HEK293 (cell line): ENCODE data around the gene UCK2.

Experiments
- CTCF ChIP-seq: fragments of 450-650 bp; formaldehyde crosslinking; IDR thresholded peaks from 2 replicates; pipeline ENCODE4 v1.5.1; 2016; ENCODE audit warnings: missing biosample characterization, missing genetic modification characterization
- GFI1B ChIP-seq: fragments of 450-650 bp; formaldehyde crosslinking; IDR thresholded peaks from 2 replicates; pipeline ENCODE4 v1.5.1; 2016; ENCODE audit warnings: missing biosample characterization, missing genetic modification characterization
- REST ChIP-seq: fragments of 450-650 bp; formaldehyde crosslinking; IDR thresholded peaks from 2 replicates; pipeline ENCODE4 v1.5.1; 2016; ENCODE audit warnings: missing biosample characterization, missing genetic modification characterization
- SCRT2 ChIP-seq: fragments of 450-650 bp; formaldehyde crosslinking; IDR thresholded peaks from 2 replicates; pipeline ENCODE4 v1.5.1; 2016; ENCODE audit warnings: missing biosample characterization, missing genetic modification characterization
- SETDB1 ChIP-seq: IDR thresholded peaks from one replicate; pipeline ENCODE4 v1.6.1; 2017; ENCODE audit warnings: mild to moderate bottlenecking, low read length, moderate library complexity, mixed read lengths; ENCODE audit not compliant: insufficient read length
- ZBTB11 ChIP-seq: fragments of 450-650 bp; formaldehyde crosslinking; conservative IDR thresholded peaks from 2 replicates; pipeline ENCODE4 v1.5.1; 2016; ENCODE audit warnings: low read depth, missing biosample characterization, missing genetic modification characterization
- ZBTB8A ChIP-seq: fragments of 450-650 bp; formaldehyde crosslinking; IDR thresholded peaks from 2 replicates; pipeline ENCODE4 v1.5.1; 2016; ENCODE audit warnings: missing biosample characterization, missing genetic modification characterization
- ZNF18 ChIP-seq: fragments of 450-650 bp; formaldehyde crosslinking; IDR thresholded peaks from 2 replicates; pipeline ENCODE4 v1.5.1; 2016; ENCODE audit warnings: missing biosample characterization, missing genetic modification characterization
- ZNF274 ChIP-seq, 2 experiments: fragments of 200-500 bp in 1 of 2; fragments of 450-650 bp in 1 of 2; sonication (Bioruptor generic) in 1 of 2; formaldehyde crosslinking in 1 of 2; IDR thresholded peaks; 2 replicates each; pipeline versions ENCODE4 v1.5.1 to v1.6.1; 2014 to 2016; ENCODE audit warnings: borderline replicate concordance in 1 of 2, inconsistent platforms in 1 of 2, low read length in 1 of 2, missing biosample characterization in 1 of 2, missing genetic modification characterization in 1 of 2
- ZNF350 ChIP-seq: fragments of 450-650 bp; formaldehyde crosslinking; IDR thresholded peaks from 2 replicates; pipeline ENCODE4 v1.5.0; 2017; ENCODE audit warnings: missing biosample characterization, mild to moderate bottlenecking, missing genetic modification characterization
- ZNF621 ChIP-seq: fragments of 450-650 bp; formaldehyde crosslinking; IDR thresholded peaks from 2 replicates; pipeline ENCODE4 v1.5.1; 2017; ENCODE audit warnings: missing biosample characterization, missing genetic modification characterization
- ZNF76 ChIP-seq: fragments of 450-650 bp; formaldehyde crosslinking; IDR thresholded peaks from 2 replicates; pipeline ENCODE4; 2016; ENCODE audit warnings: low read depth, missing biosample characterization, missing genetic modification characterization, borderline replicate concordance

GRCh38 chr1:165893507-165893906 is 66.1 kb downstream of the UCK2 start:
- TF ChIP-seq ZBTB8A (tag by site-specific recombination) = no peak
- no peak for TF ChIP-seq REST
- no peak for TF ChIP-seq ZNF274 (IDR thresholded peaks at IDR 0.05; ENCODE audit: low read length)
- TF ChIP-seq ZNF274 (tag by site-specific recombination; IDR thresholded peaks at IDR 0.05; ENCODE audit: borderline replicate concordance) = no peak
- TF ChIP-seq ZBTB11 (tag by site-specific recombination) = no peak
- no peak for TF ChIP-seq CTCF (tag by site-specific recombination)
- TF ChIP-seq GFI1B (tag by site-specific recombination) = no peak
- TF ChIP-seq ZNF76 = no peak
- no peak for TF ChIP-seq ZNF621 (tag by site-specific recombination)
- no peak for TF ChIP-seq ZNF350 (tag by site-specific recombination)
- no peak for TF ChIP-seq ZNF18 (tag by site-specific recombination)
- no peak for TF ChIP-seq SCRT2 (tag by site-specific recombination)
- no peak for TF ChIP-seq SETDB1
